Cardiac muscle cell (in vitro differentiated cells and primary cell): ENCODE results near the gene MTX2. TPM values are rescaled to one million over a fixed set of nuclear protein-coding genes. Genes with fewer than 3 reads are reported as not detected.

ENCODE experiments used
- DNase-seq, 2 donors: peaks; one replicate each; pipeline versions ENCODE4 v3.0.0 to v3.0.0-alpha.2; 2010 to 2017; ENCODE audit warnings: low read depth in 1 of 2, low spot score in 1 of 2
- H3K27ac ChIP-seq: fragments of 200-600 bp; sonication (generic); 2 replicates; pipeline ENCODE4 v1.5.1; 2016
- H3K27me3 ChIP-seq: fragments of 200-600 bp; sonication (generic); 2 replicates; pipeline ENCODE4 v1.6.0; 2016; ENCODE audit warnings: control low read depth
- H3K36me3 ChIP-seq: fragments of 200-600 bp; sonication (generic); 2 replicates; pipeline ENCODE4 v1.5.1; 2016; ENCODE audit warnings: control low read depth
- H3K4me1 ChIP-seq: fragments of 200-600 bp; sonication (generic); 2 replicates; pipeline ENCODE4 v1.8.1; 2017; ENCODE audit warnings: low read depth, mild to moderate bottlenecking, mixed run types
- H3K4me3 ChIP-seq: fragments of 200-600 bp; sonication (generic); 2 replicates; pipeline ENCODE4 v1.5.1; 2016; ENCODE audit warnings: mild to moderate bottlenecking
- H3K9me3 ChIP-seq: fragments of 200-600 bp; sonication (generic); 2 replicates; pipeline ENCODE4 v1.5.1; 2017; ENCODE audit warnings: low read depth, mild to moderate bottlenecking, control low read depth
- CTCF ChIP-seq: IDR thresholded peaks from 2 replicates; pipeline ENCODE4 v1.5.1; 2012; ENCODE audit warnings: low read depth, mild to moderate bottlenecking, low read length
- polyA plus RNA-seq: library from polyadenylated mRNA; unstranded; fragments of >200 nt; fragmentation: Nextera tagmentation; extraction: Ambion mirVana; gene quantifications from 2 replicates; pipeline ENCODE4 v1.2.1, GENCODE V29; 2016
- total RNA-seq: library from RNA; depleted of rRNA; stranded (reverse); fragments of >200 nt; gene quantifications from 2 replicates; pipeline ENCODE4 v1.2.3, GENCODE V29; 2016

The MTX2 gene
- total and polyA plus RNA-seq, 2 experiments from 2014 or later, result 50.9 to 124 TPM

- no peak for DNase-seq
- no peak overlapping the region for H3K4me3 ChIP-seq
- no peaks in the 10 kb centered on the region for H3K9me3 ChIP-seq
- no peaks in the 10 kb centered on the region for H3K4me1 ChIP-seq
- no peak overlapping the region for H3K27ac ChIP-seq
- H3K27me3 ChIP-seq, result no peaks in the 10 kb centered on the region
- no peak for TF ChIP-seq CTCF
- H3K36me3 ChIP-seq, result peaks cover 8% of the 10 kb centered on the region
Measured at GRCh38 chr2:176338395-176338794, 69.2 kb downstream of the MTX2 start.

- H3K9me3 ChIP-seq, result no peaks in the 10 kb centered on the region
- H3K4me3 ChIP-seq, result no peak overlapping the region
- no peak for DNase-seq
- TF ChIP-seq CTCF, result no peak
- H3K27ac ChIP-seq, result no peak overlapping the region
- H3K4me1 ChIP-seq, result no peaks in the 10 kb centered on the region
- H3K27me3 ChIP-seq, result no peaks in the 10 kb centered on the region
- H3K36me3 ChIP-seq, result peaks cover 8% of the 10 kb centered on the region
Measured at GRCh38 chr2:176339208-176339607, 70.0 kb downstream of the MTX2 start.

- Histone ChIP-seq H3K9me3 (no peaks in the 10 kb centered on the region), H3K36me3 (no peaks in the 10 kb centered on the region), H3K4me1 (no peaks in the 10 kb centered on the region), H3K27me3 (no peaks in the 10 kb centered on the region), H3K27ac (no peak overlapping the region), H3K4me3 (no peak overlapping the region)
- TF ChIP-seq CTCF, result no peak
- DNase-seq, result peak in 1 of 2 donors; percentile 29
Measured at GRCh38 chr2:176356251-176356650, 87.0 kb downstream of the MTX2 start.

GRCh38 chr2:176364273-176364977 lies 95.2 kb downstream of the MTX2 start:
- H3K4me3 ChIP-seq, result no peak overlapping the region

GRCh38 chr2:176368349-176368748 lies 99.1 kb downstream of the MTX2 start:
- DNase-seq, result no peak
- Histone ChIP-seq H3K27me3 (no peaks in the 10 kb centered on the region), H3K27ac (no peak overlapping the region), H3K36me3 (no peaks in the 10 kb centered on the region), H3K4me1 (no peaks in the 10 kb centered on the region), H3K4me3 (no peak overlapping the region), H3K9me3 (no peaks in the 10 kb centered on the region)
- no peak for TF ChIP-seq CTCF

More at GRCh38 chr2:176364273-176364977, 95.2 kb downstream of the MTX2 start:
- H3K9me3 ChIP-seq, result no peaks in the 10 kb centered on the region
- H3K27me3 ChIP-seq, result no peaks in the 10 kb centered on the region
- H3K36me3 ChIP-seq, result no peaks in the 10 kb centered on the region
- TF ChIP-seq CTCF, result no peak
- no peaks in the 10 kb centered on the region for H3K4me1 ChIP-seq
- no peak overlapping the region for H3K27ac ChIP-seq
- no peak for DNase-seq
